CD4-positive, alpha-beta memory T cell (primary cell): ENCODE data around the gene TNS1. TPM values are rescaled to one million over a fixed set of nuclear protein-coding genes. Genes with fewer than 3 reads are reported as not detected.

Experiments used
- CTCF ChIA-PET: fragments of 350-600 bp; sonication (Branson Sonifier 250); formaldehyde crosslinking; loops from one replicate; lab custom pipeline; 2021; ENCODE audit warnings: inconsistent platforms; ENCODE audit not compliant: partially characterized antibody; lab: Charles Lee
- POLR2A ChIA-PET: fragments of 350-600 bp; sonication (Branson Sonifier 250); formaldehyde crosslinking; loops from one replicate; lab custom pipeline; 2021; ENCODE audit not compliant: partially characterized antibody; lab: Charles Lee
- DNase-seq, 5 donors: peaks; one replicate each; pipeline versions ENCODE4 v3.0.0 to v3.0.0-alpha.2; 2020 to 2022; ENCODE audit warnings: mixed read lengths in 1 of 5
- H3K27ac ChIP-seq: one replicate; pipeline ENCODE4 v1.7.0; 2013; ENCODE audit warnings: low read depth, low read length
- H3K27me3 ChIP-seq: 2 replicates; pipeline ENCODE4 v1.7.0; 2013; ENCODE audit warnings: mild to moderate bottlenecking, low read length, moderate library complexity; ENCODE audit not compliant: insufficient read depth
- H3K36me3 ChIP-seq: 2 replicates; pipeline ENCODE4 v1.7.0; 2013; ENCODE audit warnings: mild to moderate bottlenecking, low read length, moderate library complexity; ENCODE audit not compliant: insufficient read depth
- H3K4me1 ChIP-seq: 2 replicates; pipeline ENCODE4 v1.7.0; 2013; ENCODE audit warnings: mild to moderate bottlenecking, low read length, moderate library complexity; ENCODE audit not compliant: insufficient read depth
- H3K4me3 ChIP-seq, 2 donors: one replicate each; pipeline ENCODE4 v1.7.0; 2013; ENCODE audit warnings: low read length in 2 of 2, mild to moderate bottlenecking in 1 of 2
- H3K9me3 ChIP-seq, 2 donors: one replicate each; pipeline ENCODE4 v1.7.0; 2013; ENCODE audit warnings: low read length in 2 of 2, control low read depth in 1 of 2; ENCODE audit not compliant: control insufficient read depth in 1 of 2
- H3K27ac Mint-ChIP-seq, 7 donors: one replicate each; pipeline ENCODE4 v1.8.0; 2020 to 2021; ENCODE audit warnings: mixed read lengths in 7 of 7, mild to moderate bottlenecking in 6 of 7, inconsistent platforms in 3 of 7, moderate library complexity in 3 of 7
- H3K27me3 Mint-ChIP-seq, 2 donors: one replicate each; pipeline ENCODE4 v1.8.0; 2020 to 2021; ENCODE audit warnings: mixed read lengths in 2 of 2
- H3K36me3 Mint-ChIP-seq, 2 donors: one replicate each; pipeline ENCODE4 v1.8.0; 2020 to 2021; ENCODE audit warnings: mixed read lengths in 2 of 2, inconsistent platforms in 1 of 2, mild to moderate bottlenecking in 1 of 2
- H3K4me1 Mint-ChIP-seq, 4 donors: one replicate each; pipeline ENCODE4 v1.8.0; 2020 to 2021; ENCODE audit warnings: mixed read lengths in 4 of 4, mild to moderate bottlenecking in 1 of 4
- H3K4me3 Mint-ChIP-seq, 8 donors: one replicate each; pipeline ENCODE4 v1.8.0; 2020 to 2021; ENCODE audit warnings: mixed read lengths in 8 of 8, mild to moderate bottlenecking in 7 of 8, moderate library complexity in 6 of 8, inconsistent platforms in 3 of 8
- H3K9me3 Mint-ChIP-seq, 8 donors: one replicate each; pipeline ENCODE4 v1.8.0; 2020 to 2021; ENCODE audit warnings: mixed read lengths in 8 of 8, mild to moderate bottlenecking in 5 of 8, inconsistent platforms in 3 of 8, moderate library complexity in 1 of 8
- intact Hi-C: fragments of 100-400 bp; cut with micrococcal nuclease; formaldehyde crosslinking; loops from one replicate; pipeline ENCODE4 v1.15.1; 2023
- polyA plus RNA-seq, 2 donors: library from polyadenylated mRNA; unstranded; fragments of 300-500 nt; fragmentation: Illumina TruSeq; gene quantifications; one replicate each; pipeline ENCODE4 v1.2.3, GENCODE V29; 2021
- total RNA-seq, 2 experiments: library from RNA; stranded (reverse); gene quantifications; one replicate each; pipeline ENCODE4 v1.2.3, GENCODE V29; 2021

TNS1 gene
- total and polyA plus RNA-seq, 4 experiments from 2014 or later: 0.78 to 1.2 TPM; not detected in 2

GRCh38 chr2:217834057-217834620 is 168.7 kb downstream of the TNS1 start:
- H3K4me3 Mint-ChIP-seq: no peak overlapping the region
- no peak overlapping the region for H3K27ac ChIP-seq
- no peaks in the 10 kb centered on the region for H3K27me3 ChIP-seq
- H3K36me3 Mint-ChIP-seq: no peaks in the 10 kb centered on the region
- no peak overlapping the region for H3K4me3 ChIP-seq
- intact Hi-C loops: no loop called here
- no peak for DNase-seq
- H3K27me3 Mint-ChIP-seq: peaks cover 2 to 12% of the 10 kb centered on the region in 2 donors
- ChIA-PET CTCF (interaction anchor here (1.6 kb wide), 1 partner anchor 48 kb away, joined by 4 read pairs; no protein-coding TSS in a partner anchor), POLR2A (no interaction called here)
- H3K36me3 ChIP-seq: no peaks in the 10 kb centered on the region
- no peaks in the 10 kb centered on the region for H3K4me1 Mint-ChIP-seq
- no peaks in the 10 kb centered on the region for H3K4me1 ChIP-seq
- H3K9me3 Mint-ChIP-seq: no peaks in the 10 kb centered on the region
- H3K27ac Mint-ChIP-seq: no peak overlapping the region
- H3K9me3 ChIP-seq: no peaks in the 10 kb centered on the region

GRCh38 chr2:217833439-217833838 is 169.4 kb downstream of the TNS1 start:
- CTCF ChIA-PET: interaction anchor here (1.6 kb wide), 1 partner anchor 47 kb away, joined by 4 read pairs; no protein-coding TSS in a partner anchor
- no peak for DNase-seq

GRCh38 chr2:217832987-217833386 is 169.8 kb downstream of the TNS1 start:
- ChIA-PET CTCF (interaction anchor here (1.6 kb wide), 1 partner anchor 47 kb away, joined by 4 read pairs; no protein-coding TSS in a partner anchor), POLR2A (no interaction called here)
- H3K4me3 ChIP-seq: no peak overlapping the region
- H3K9me3 ChIP-seq: no peaks in the 10 kb centered on the region
- no peaks in the 10 kb centered on the region for H3K36me3 ChIP-seq
- no peaks in the 10 kb centered on the region for H3K27me3 ChIP-seq
- intact Hi-C loops: no loop called here
- Mint-ChIP-seq H3K36me3 (no peaks in the 10 kb centered on the region), H3K27me3 (peaks cover 2 to 10% of the 10 kb centered on the region in 2 donors), H3K27ac (no peak overlapping the region), H3K4me3 (no peak overlapping the region), H3K4me1 (no peaks in the 10 kb centered on the region), H3K9me3 (no peaks in the 10 kb centered on the region)
- no peaks in the 10 kb centered on the region for H3K4me1 ChIP-seq
- no peak overlapping the region for H3K27ac ChIP-seq
- no peak for DNase-seq

More at GRCh38 chr2:217833439-217833838, 169.4 kb downstream of the TNS1 start:
- Mint-ChIP-seq H3K4me1 (no peaks in the 10 kb centered on the region), H3K4me3 (no peak overlapping the region), H3K36me3 (no peaks in the 10 kb centered on the region), H3K27ac (no peak overlapping the region), H3K9me3 (no peaks in the 10 kb centered on the region), H3K27me3 (peaks cover 2 to 10% of the 10 kb centered on the region in 2 donors)
- H3K9me3 ChIP-seq: no peaks in the 10 kb centered on the region
- H3K4me3 ChIP-seq: no peak overlapping the region
- H3K4me1 ChIP-seq: no peaks in the 10 kb centered on the region
- intact Hi-C loops: no loop called here
- H3K36me3 ChIP-seq: no peaks in the 10 kb centered on the region
- H3K27me3 ChIP-seq: no peaks in the 10 kb centered on the region
- H3K27ac ChIP-seq: no peak overlapping the region
- POLR2A ChIA-PET: no interaction called here

GRCh38 chr2:217832115-217832514 is 170.7 kb downstream of the TNS1 start:
- Mint-ChIP-seq H3K27ac (no peak overlapping the region), H3K4me3 (no peak overlapping the region), H3K4me1 (no peaks in the 10 kb centered on the region), H3K36me3 (no peaks in the 10 kb centered on the region), H3K9me3 (no peaks in the 10 kb centered on the region), H3K27me3 (peaks cover 2 to 8% of the 10 kb centered on the region in 2 donors)
- no peaks in the 10 kb centered on the region for H3K27me3 ChIP-seq
- no peak overlapping the region for H3K4me3 ChIP-seq
- intact Hi-C loops: no loop called here
- no peak overlapping the region for H3K27ac ChIP-seq
- ChIA-PET CTCF (no interaction called here), POLR2A (no interaction called here)
- no peaks in the 10 kb centered on the region for H3K4me1 ChIP-seq
- no peaks in the 10 kb centered on the region for H3K9me3 ChIP-seq
- DNase-seq: no peak
- H3K36me3 ChIP-seq: no peaks in the 10 kb centered on the region

GRCh38 chr2:217831306-217831705 is 171.5 kb downstream of the TNS1 start:
- CTCF ChIA-PET: no interaction called here
- no peaks in the 10 kb centered on the region for H3K4me1 ChIP-seq
- intact Hi-C loops: no loop called here

GRCh38 chr2:217830807-217831206 is 172.0 kb downstream of the TNS1 start:
- no peaks in the 10 kb centered on the region for H3K36me3 Mint-ChIP-seq
- Histone ChIP-seq H3K4me3 (no peak overlapping the region), H3K36me3 (no peaks in the 10 kb centered on the region), H3K4me1 (no peaks in the 10 kb centered on the region), H3K27me3 (no peaks in the 10 kb centered on the region), H3K9me3 (no peaks in the 10 kb centered on the region), H3K27ac (no peak overlapping the region)
- no peak overlapping the region for H3K27ac Mint-ChIP-seq
- H3K27me3 Mint-ChIP-seq: peaks cover 2 to 6% of the 10 kb centered on the region in 2 donors
- POLR2A ChIA-PET: no interaction called here
- no peaks in the 10 kb centered on the region for H3K4me1 Mint-ChIP-seq
- intact Hi-C loops: no loop called here
- H3K4me3 Mint-ChIP-seq: no peak overlapping the region
- CTCF ChIA-PET: no interaction called here
- no peak for DNase-seq
- no peaks in the 10 kb centered on the region for H3K9me3 Mint-ChIP-seq

More at GRCh38 chr2:217831306-217831705, 171.5 kb downstream of the TNS1 start:
- H3K36me3 Mint-ChIP-seq: no peaks in the 10 kb centered on the region
- no peak overlapping the region for H3K4me3 ChIP-seq
- no peaks in the 10 kb centered on the region for H3K9me3 Mint-ChIP-seq
- H3K27ac ChIP-seq: no peak overlapping the region
- H3K4me1 Mint-ChIP-seq: no peaks in the 10 kb centered on the region
- peaks cover 2% of the 10 kb centered on the region in 2 donors for H3K27me3 Mint-ChIP-seq
- H3K36me3 ChIP-seq: no peaks in the 10 kb centered on the region
- H3K4me3 Mint-ChIP-seq: no peak overlapping the region
- no peak overlapping the region for H3K27ac Mint-ChIP-seq
- POLR2A ChIA-PET: no interaction called here
- no peaks in the 10 kb centered on the region for H3K27me3 ChIP-seq
- H3K9me3 ChIP-seq: no peaks in the 10 kb centered on the region
- no peak for DNase-seq

- Mint-ChIP-seq H3K27ac (no peak overlapping the region), H3K27me3 (peaks cover 2 to 6% of the 10 kb centered on the region in 2 donors), H3K36me3 (no peaks in the 10 kb centered on the region), H3K4me1 (no peaks in the 10 kb centered on the region), H3K9me3 (no peaks in the 10 kb centered on the region), H3K4me3 (no peak overlapping the region)
- no peaks in the 10 kb centered on the region for H3K36me3 ChIP-seq
- no peaks in the 10 kb centered on the region for H3K9me3 ChIP-seq
- POLR2A ChIA-PET: no interaction called here
- no peak overlapping the region for H3K27ac ChIP-seq
- no peaks in the 10 kb centered on the region for H3K4me1 ChIP-seq
- no peak for DNase-seq
- intact Hi-C loops: no loop called here
- no peaks in the 10 kb centered on the region for H3K27me3 ChIP-seq
- no peak overlapping the region for H3K4me3 ChIP-seq
- CTCF ChIA-PET: no interaction called here
These were observed 172.7 kb downstream of the TNS1 start for GRCh38 chr2:217830061-217830460.
